Right ventricle myocardium superior (tissue), 1 donor: ENCODE measurements around the gene CCDC51. TPM values are rescaled to one million over a fixed set of nuclear protein-coding genes. Genes with fewer than 3 reads are reported as not detected.
A peak's percentile ranks its signal among the peaks of the same experiment; 100 is the strongest.

Experiments
- ATAC-seq: fragments of 200-7000 bp; cut with Tn5 transposase; one replicate; pipeline ENCODE4 v1.9.1; 2020; ENCODE audit warnings: mild to moderate bottlenecking; ENCODE audit not compliant: poor library complexity
- DNase-seq: peaks from one replicate; pipeline ENCODE4 v3.0.0-alpha.2; 2020
- intact Hi-C: fragments of 100-400 bp; cut with DNase I; formaldehyde crosslinking; loops from one replicate; pipeline ENCODE4 v1.11.2; 2022
- total RNA-seq: library from RNA; stranded (reverse); fragmentation: NEBNext Ultra II Directional; extraction: Animal tissue kit (Norgen Biotek cat#: 25700); gene quantifications from one replicate; pipeline ENCODE4 v1.2.1, GENCODE V29; 2021
- donor health status: DM: no; HTN: yes; CAD: no; lungs with severe emphysema.

The CCDC51 gene
- total RNA-seq, 1 donor from 2014 or later, result 11.9 TPM

- intact Hi-C loops, result no loop called here
- DNase-seq, result no peak
- peak; percentile 11 for ATAC-seq
These were observed 655 bp upstream of the CCDC51 start for GRCh38 chr3:48440590-48440958.

GRCh38 chr3:48437812-48438211, 2.1 kb downstream of the CCDC51 start:
- intact Hi-C loops, result loop anchor here (2.0 to 5.0 kb wide), 2 partner anchors 37 to 166 kb away; no protein-coding TSS in a partner anchor
- DNase-seq (no peak), ATAC-seq (no peak)

DNA sequence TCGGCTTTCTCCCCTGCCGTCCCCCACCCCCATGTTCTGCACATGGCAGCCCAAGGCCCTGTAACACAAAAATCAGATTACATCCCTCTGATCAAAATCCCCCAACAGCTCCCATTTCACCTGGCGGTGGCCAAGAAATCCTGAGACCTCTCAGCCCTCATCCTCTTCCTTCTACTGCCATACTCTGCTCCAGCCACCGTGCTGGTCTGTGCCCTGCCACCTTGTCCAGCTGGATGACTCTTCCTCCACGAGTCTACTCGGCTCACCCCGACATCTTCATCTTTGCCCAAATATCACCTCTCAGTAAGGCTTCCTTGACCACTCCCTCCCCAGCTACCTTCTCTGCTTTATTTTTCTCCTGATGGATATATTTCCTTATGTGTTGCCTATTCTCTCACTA, 3.1 kb downstream of the CCDC51 start:
- intact Hi-C loops, result loop anchor here (2.0 to 5.0 kb wide), 2 partner anchors 36 to 165 kb away; no protein-coding TSS in a partner anchor
- no peak for ATAC-seq
- DNase-seq, result no peak

DNA sequence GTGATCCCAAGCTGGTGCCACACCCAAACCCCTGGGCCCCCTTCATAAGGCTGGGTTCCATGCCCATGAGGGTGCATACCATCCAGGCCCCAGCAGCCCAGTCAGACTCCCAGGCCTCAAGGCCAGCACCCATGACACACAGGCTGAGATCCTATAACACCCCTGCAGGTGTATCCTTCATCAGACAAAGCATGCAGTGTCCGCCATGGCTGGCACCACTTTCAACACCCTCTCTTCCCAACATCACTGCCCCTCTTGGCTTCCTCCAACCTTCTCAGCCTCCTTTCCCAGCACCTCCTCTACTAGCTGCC, 3.5 kb downstream of the CCDC51 start:
- intact Hi-C loops, result loop anchor here (2.0 to 5.0 kb wide), 2 partner anchors 36 to 164 kb away; no protein-coding TSS in a partner anchor
- no peak for ATAC-seq
- DNase-seq, result no peak

GRCh38 chr3:48435774-48436476, 4.0 kb downstream of the CCDC51 start:
- intact Hi-C loops, result loop anchor here (2.0 to 5.0 kb wide), 2 partner anchors 35 to 164 kb away; no protein-coding TSS in a partner anchor
- ATAC-seq (peak; percentile 67), DNase-seq (peak; percentile 87)

GRCh38 chr3:48435223-48435595, 4.7 kb downstream of the CCDC51 start:
- ATAC-seq, result no peak
- intact Hi-C loops, result loop anchor here (5.0 kb wide), 1 partner anchor 163 kb away; no protein-coding TSS in a partner anchor
- no peak for DNase-seq

DNA sequence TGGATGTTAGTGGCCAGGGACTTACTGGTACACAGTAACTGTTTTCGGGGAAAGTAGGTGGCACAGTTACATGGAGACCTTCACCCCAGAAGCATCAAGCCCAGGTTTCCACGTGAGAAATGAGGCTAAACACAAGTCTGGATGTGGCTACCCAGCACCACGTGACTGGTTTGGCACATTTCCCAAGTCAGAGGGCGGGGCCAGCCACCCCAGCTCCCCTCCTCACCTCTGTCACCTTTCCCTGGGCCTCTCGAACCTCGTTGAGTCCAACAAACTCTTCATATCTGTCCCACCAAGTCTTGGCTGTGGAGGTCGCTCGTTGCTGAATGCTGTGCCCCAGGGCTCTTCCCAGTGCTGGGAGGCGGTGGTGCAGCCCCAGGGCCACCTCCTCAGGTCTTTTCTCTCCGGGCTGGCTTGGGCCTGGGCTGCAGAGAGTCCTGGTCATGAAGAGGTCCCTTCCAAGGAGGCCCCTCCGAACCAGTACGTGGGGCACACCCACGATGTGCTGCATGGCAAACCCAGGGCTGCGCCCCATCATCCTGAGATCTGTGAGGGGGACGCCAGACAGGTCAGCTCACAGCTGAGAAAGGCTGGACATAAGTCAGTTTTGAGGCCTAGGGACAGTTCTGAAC, 5.2 kb downstream of the CCDC51 start:
- no peak for ATAC-seq
- no peak for DNase-seq
- intact Hi-C loops, result loop anchor here (5.0 kb wide), 1 partner anchor 162 kb away; no protein-coding TSS in a partner anchor

GRCh38 chr3:48433472-48434118, 6.3 kb downstream of the CCDC51 start:
- intact Hi-C loops, result no loop called here
- DNase-seq, result no peak
- no peak for ATAC-seq

DNA sequence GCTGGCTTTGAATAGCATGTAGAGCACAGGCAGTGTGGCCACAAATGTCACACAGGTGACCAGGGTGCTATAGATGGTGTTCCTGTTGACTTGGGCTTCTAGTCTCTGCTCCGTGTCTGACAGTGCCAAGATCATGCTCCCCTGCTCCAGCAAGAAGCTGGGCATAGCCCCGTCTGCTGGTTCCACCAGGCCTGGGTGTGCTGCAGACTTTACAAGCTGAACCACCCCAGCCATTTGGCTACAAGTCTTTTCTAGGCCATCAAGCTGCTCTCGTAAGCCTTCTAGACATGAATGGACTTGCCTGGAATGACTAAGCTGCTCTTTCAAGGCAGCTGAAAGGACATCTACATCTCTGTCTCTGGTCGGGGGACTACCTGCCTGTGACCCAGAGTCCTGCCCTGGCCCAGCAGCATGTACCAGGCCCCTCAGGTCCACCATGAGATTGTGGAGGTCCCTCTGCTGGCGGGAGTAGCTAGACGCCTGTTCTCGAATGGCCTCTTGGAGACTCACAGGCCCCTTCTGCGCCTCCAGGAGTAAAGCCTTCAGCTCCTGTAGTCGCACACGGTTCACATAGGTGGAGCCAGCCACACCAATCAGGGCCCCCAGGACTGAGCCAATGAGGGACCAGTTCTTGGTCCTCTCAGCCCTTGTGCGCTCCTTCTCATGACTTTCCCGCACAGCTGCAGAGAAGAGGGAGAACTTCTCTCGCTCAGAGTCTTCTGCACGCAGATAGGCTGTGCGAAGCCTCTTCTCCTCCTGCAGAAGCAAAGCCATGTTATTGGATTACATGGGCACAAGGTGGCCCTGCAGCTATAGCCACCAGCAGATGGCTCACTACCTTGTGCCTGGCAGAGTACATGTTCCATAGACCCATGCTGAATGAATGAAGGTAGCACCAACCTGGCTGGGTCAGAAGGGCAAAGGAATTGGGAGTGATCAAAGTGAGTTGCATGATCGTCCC, 7.2 kb downstream of the CCDC51 start:
- intact Hi-C loops, result no loop called here
- DNase-seq (peak; percentile 26), ATAC-seq (no peak)

GRCh38 chr3:48431224-48432029, 8.5 kb downstream of the CCDC51 start:
- DNase-seq, result peak; percentile 22
- intact Hi-C loops, result no loop called here
- no peak for ATAC-seq

GRCh38 chr3:48430708-48431101, 9.2 kb downstream of the CCDC51 start:
- intact Hi-C loops, result no loop called here
- ATAC-seq (no peak), DNase-seq (peak; percentile 25)

- DNase-seq (peak; percentile 48), ATAC-seq (peak; percentile 5)
- intact Hi-C loops, result no loop called here
These were observed 9.8 kb downstream of the CCDC51 start, which contains the start of gene PLXNB1 for GRCh38 chr3:48429960-48430707. TSS of gene PLXNB1 (minus strand) at chr3:48430086. CDS start at chr3:48424611, 5,475 bp downstream.

GRCh38 chr3:48429317-48429959, 10.5 kb downstream of the CCDC51 start:
- DNase-seq, result peak; percentile 67
- intact Hi-C loops, result no loop called here

DNA sequence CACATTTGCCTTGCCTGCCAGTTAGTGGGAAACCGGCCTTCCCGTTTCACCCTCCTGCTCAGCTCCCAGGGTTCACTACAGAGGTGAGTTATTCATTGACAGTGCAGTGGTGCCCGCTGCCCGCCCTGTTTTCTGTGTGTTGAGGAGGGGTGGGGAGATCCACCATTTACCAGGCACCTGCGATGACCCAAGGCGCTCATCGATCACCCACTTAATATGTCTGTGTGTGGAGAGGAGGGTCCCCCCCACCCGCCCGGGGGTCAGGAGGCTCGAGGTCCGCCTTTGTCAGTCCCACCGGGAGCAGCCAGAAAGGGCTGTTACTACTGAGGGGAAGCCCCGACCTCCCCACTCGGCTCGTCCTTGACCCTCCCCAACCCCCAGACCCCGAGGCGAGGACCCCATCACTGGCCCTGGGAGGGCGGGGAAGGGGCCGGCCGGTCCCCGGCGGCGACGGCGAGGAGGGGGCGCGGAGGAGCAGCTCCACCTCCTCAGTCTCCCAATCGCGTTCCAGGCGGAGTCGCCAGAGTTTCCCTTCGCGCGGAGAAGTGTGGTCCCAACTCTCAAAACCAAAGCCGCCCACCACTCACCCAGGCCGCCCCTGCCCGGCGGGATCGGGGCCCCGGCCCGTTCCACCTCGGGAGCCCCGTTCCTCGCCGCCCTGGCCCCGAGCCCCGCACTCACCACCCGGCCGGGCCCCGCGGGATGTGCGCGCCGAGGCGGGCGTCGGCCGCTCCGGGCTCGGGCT, 11.2 kb downstream of the CCDC51 start:
- intact Hi-C loops, result no loop called here
- ATAC-seq, result peak; percentile 19

More at GRCh38 chr3:48429317-48429959, 10.5 kb downstream of the CCDC51 start:
- ATAC-seq, result peak; percentile 25

DNA sequence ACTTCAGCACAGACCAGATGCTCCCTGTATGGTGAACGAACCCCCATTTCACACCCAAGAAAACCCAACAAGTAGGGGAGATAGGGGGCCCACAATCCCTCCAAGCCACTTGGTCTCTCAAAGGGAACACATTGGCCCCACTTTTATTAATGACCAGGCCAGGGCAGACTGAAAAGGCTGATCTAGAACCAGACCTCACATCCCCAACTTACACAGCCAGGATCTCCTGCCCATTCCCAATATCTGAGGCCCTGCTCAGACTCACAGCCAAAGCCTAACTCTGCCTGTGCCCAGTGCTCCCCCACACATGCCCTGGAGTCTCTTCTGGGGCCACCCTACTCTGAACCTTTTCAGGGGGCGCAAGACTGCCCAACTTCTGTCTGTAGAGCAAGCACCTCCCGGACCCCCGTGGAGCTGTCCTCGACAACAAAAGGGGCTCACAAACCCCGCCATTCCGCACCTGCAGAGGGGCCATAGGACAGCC, 11.8 kb downstream of the CCDC51 start:
- intact Hi-C loops, result no loop called here
- DNase-seq (no peak), ATAC-seq (no peak)

More for the DNA sequence above, 11.2 kb downstream of the CCDC51 start:
- peak; percentile 60 for DNase-seq

DNA sequence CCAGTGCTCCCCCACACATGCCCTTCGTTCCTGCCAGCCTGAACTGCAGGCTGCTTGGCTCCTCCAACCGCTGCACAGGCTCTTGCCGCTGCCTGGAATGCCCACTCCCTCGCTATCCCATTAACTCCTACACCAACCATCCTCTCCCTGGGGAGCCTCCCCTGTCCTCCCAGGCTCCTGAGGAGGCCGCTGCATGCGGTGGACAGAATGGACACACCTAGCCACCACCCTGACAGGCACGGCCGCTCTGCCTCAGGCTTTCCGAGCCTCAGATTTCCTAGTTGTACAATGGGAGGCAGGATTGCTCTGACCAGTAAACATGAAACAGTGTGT, 12.3 kb downstream of the CCDC51 start:
- intact Hi-C loops, result no loop called here
- DNase-seq (no peak), ATAC-seq (no peak)
